GM04504 (cell line): ENCODE measurements around the gene SLC16A8.
"Not testable (repeated sequence)": the region's sequence is repeated elsewhere in the genome, so short reads cannot be mapped to it uniquely, and the experiment has no call there.

Experiments used
- DNase-seq: peaks from one replicate; pipeline ENCODE4 v3.0.0-alpha.2; 2012; ENCODE audit warnings: low read depth

Gene SLC16A8

DNA sequence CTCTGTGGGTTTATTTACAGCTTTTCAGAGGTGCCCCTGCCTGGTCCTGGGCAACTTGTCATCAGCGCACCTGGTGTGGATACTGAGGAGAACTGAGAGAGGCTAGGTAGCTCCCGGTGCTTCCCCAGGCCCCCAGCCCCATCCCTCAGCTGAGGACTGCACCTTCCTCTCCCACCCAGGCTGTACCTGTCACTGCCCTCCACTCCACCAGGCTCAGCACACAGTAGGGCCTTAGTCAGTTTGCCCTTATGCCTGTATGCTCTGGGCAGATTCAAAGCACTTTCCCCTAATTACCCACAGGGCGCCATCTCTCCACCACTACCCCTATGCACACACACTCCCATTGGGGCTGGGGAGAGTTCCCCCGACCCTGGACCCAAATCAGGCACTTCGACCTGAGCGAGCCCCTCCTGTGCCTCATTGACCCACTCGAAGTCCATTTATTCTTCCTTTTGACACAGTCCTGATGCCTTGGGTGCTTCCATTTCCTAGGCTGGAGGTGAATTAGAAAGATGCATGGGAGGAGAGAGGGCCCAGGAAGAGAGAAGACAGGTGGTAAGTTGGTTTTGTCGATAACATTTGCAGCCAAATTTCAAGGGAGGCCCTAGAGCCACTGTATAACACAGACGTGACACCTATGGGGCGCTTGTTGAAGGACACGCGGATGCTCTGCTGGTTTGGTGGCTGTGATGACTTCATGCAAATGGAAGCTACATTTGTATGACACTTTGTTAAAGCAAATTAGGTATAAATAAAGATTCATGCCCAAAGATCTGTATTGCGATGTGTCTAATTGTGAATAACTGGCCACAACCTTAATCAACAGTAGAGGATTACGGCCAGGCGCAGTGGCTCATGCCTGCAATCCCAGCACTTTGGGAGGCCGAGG lies 40.6 kb downstream of the SLC16A8 start:
- DNase-seq: no peak

- DNase-seq: no peak
These were observed 41.5 kb downstream of the SLC16A8 start for GRCh38 chr22:38042488-38042790.

- DNase-seq: no peak
These were observed 42.1 kb downstream of the SLC16A8 start for GRCh38 chr22:38041760-38042487.

DNA sequence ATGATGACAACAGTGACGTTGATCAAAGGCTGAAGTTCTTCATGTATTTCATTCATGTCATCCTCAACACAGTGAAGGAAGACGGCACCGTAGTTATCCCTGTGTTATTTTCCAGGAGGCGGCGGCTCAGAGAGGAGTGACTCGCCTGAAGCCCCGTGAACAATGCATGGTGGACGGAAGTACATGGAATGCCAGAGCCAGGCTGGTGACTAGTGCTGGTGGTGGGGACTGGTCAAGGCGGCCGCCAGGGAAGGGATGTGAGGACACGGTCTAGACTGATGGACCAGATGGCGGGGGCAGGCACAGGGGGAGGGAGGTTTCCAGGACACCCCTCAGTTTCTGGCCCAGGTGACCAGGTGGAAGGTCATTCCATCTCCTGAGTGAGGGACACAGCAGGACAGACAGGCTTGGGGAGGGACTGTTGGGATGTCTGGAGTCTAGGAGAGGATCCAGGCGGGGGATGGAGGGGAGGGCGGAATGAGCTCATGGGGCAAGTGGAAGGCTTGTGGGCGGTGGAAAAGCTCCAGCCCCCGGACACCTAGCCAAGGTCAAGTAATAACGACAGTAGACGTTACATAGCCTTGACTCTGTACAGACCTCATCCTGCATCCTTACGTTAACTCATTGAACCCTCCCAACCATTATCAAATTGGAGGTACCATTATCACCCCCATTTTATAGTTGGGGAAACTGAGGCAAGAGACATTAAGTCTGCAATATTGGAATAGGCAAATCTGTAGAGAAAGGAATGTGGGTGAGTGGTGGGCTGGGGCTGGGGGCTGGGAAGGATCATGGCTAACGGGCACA lies 42.8 kb downstream of the SLC16A8 start:
- DNase-seq: no peak

GRCh38 chr22:38038890-38039812 lies 44.8 kb downstream of the SLC16A8 start:
- DNase-seq: no peak

- DNase-seq: no peak
These were observed 45.6 kb downstream of the SLC16A8 start for GRCh38 chr22:38038426-38038825.

GRCh38 chr22:38037367-38038150 lies 46.4 kb downstream of the SLC16A8 start:
- not testable (repeated sequence) for DNase-seq

DNA sequence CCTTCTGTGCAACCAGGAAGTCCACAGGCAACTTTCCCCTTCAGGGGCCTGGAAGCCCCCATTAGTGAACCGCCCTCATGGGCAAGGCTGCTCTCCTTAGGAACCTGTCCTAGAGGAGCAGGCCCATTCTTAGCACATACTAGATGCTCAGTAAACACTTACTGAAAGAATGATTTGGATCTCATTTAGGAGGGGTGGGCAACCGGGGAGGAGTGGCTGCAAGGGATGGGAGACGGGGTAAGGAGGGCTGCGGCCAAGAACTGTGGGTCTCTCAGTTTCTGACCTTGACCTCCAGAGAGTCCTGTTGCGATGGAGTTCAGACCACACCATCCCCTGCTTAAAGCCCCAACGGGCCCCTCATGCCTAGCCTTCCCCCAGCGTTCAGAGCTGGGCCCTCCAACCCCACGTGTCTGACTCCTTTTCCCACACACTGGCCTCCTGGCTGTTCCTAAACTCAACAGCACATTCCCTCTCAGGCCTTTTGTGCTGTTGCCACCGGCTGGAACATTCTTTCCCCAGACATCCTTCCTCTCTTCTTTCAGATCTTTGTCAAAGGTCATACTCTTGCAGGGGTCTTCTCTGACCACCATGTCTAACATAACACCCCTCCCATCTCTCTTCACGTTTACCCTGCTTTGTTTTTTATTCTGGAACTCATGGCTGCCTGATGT lies 47.5 kb downstream of the SLC16A8 start:
- DNase-seq: no peak

- DNase-seq: no peak
These were observed 48.5 kb downstream of the SLC16A8 start for GRCh38 chr22:38035530-38035885.

GRCh38 chr22:38034884-38035529 lies 49.0 kb downstream of the SLC16A8 start:
- DNase-seq: no peak

DNA sequence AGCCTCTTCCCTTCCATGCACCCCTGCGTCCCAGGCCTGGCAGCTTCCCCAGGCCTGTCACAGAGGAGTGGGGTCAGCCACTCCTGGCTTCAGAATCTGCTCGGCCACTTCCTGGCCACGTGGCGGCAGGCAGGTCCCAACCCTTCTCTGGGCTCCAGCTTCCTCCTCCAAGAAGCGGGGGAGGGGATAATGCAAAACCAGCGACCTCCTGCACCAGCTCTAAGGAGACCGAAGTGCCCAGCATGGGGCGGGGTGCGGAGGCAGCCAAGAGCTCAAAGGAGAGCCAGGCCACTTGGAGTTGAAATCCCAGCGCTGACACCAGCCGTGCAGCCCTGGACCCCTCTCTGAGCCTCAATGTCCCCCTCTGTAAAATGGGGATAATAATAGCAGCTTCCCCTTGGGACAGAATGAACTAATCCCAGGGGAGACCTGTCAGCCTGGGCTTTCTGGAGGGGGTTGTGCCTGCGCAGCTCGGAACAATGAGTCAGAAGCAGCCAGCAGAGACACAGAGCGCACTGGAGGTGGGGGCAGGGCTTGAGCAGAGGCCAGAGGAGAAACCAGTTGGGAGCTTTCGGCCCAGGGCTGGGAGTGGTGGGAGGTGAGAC lies 49.6 kb downstream of the SLC16A8 start:
- DNase-seq: peak; percentile 66

DNA sequence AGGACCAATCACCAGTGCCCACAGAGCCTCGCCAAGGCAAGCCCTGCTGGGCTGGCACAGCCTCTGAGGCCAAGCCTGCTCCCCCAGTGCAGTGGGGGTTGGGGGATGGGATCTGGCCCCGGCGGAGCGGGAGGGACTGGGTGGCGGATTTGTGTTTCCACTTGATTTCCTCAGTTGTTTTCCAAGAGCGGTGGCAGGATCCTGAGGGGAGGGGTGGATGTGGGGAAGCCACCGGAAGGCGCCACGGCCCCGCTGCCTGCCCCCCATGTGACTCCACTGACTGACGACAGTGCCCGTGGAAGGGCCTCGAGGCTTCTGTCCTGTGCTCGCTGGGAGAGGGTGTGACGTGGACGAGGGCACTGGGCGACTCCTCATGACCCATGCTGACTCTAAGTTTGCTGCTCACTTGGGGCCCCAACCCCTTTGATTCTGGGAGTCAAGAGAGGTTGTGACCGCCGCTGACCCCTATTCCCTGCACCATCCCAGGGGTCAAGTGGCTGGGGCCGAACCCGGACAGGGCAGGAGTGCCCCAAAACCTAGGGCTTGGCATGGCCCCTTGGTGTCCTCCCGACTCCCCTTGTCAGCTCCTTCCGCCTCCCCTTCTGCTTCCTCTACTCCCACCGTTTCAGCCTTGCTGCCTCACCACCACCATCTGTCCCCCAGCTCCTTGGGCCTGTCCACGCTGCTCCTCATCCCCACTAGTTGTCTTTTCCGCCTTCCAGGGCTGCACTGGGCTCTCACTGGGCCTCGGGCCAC lies 50.3 kb downstream of the SLC16A8 start:
- DNase-seq: no peak

- DNase-seq: peak; percentile 73
These were observed 51.1 kb downstream of the SLC16A8 start for GRCh38 chr22:38032681-38033521.

- no peak for DNase-seq
These were observed 52.5 kb downstream of the SLC16A8 start for GRCh38 chr22:38031491-38031890.

DNA sequence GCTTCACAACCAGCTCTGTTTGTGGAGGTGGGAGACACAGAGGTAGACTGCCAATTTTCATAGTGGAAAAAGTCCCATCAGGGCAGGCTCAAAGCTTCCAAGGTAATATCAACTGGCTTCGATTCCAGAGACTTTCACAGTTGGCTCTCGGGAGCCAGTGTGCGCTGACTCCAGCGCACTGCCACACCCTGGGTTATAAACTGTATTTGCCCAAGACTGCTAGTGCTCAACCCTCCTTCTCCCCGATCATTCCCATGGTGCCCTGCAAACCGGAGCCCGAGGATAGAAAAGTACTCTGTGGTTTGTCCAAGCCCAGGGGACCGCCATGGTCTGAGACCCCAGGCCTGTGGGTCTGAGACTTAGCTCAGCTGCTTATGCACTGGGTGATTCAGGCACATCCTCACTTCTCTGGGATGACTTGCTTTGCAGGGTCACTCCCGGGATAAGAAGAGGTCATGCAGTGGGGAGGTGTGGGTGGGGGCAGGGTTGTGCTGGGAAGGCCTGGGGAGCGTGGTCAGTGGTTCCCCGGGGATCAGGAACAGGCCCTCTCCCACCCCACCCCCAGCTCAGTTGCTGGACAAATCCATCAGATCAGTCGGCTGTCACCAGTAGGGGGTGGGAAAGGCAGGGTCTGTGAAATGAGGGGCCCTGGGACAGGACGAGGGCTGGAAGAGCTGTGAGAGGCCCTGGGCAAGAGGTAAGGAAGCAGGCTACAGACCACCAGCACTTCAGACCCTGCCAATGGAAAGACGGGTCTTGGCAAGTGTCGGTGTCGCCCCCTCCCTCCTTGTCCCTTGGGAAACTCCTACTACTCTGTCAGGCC lies 53.5 kb downstream of the SLC16A8 start:
- DNase-seq: no peak

DNA sequence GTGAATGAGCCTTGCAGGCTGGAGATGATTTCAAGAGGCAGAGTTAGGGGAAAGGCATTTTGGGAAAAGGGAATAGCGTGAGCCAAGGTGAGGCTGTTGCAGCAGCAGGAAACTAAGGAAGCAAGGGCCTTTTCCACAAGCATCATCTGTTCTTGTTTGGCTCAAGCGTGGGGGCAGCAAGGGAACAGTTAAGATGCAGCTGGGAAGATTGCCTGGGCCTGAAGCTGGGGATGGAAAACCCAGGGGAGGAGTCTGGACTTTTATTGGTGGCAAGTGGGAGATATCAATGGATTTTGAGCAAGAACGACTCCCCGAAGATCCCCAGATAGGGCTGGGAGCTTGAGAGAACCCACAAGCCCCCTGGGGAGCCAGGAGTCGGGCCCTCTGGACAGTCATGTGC lies 54.1 kb downstream of the SLC16A8 start:
- DNase-seq: no peak

- DNase-seq: no peak
These were observed 54.6 kb downstream of the SLC16A8 start for GRCh38 chr22:38029370-38029769.
